Measurements from ENCODE around the gene DDAH2. TPM values are rescaled to one million over a fixed set of nuclear protein-coding genes. Genes with fewer than 3 reads are reported as not detected.
A peak's percentile ranks its signal among the peaks of the same experiment; 100 is the strongest.

DDAH2 gene
- total RNA-seq, 2 donors from 2014 or later = 92.1 to 98.7 TPM

DNA sequence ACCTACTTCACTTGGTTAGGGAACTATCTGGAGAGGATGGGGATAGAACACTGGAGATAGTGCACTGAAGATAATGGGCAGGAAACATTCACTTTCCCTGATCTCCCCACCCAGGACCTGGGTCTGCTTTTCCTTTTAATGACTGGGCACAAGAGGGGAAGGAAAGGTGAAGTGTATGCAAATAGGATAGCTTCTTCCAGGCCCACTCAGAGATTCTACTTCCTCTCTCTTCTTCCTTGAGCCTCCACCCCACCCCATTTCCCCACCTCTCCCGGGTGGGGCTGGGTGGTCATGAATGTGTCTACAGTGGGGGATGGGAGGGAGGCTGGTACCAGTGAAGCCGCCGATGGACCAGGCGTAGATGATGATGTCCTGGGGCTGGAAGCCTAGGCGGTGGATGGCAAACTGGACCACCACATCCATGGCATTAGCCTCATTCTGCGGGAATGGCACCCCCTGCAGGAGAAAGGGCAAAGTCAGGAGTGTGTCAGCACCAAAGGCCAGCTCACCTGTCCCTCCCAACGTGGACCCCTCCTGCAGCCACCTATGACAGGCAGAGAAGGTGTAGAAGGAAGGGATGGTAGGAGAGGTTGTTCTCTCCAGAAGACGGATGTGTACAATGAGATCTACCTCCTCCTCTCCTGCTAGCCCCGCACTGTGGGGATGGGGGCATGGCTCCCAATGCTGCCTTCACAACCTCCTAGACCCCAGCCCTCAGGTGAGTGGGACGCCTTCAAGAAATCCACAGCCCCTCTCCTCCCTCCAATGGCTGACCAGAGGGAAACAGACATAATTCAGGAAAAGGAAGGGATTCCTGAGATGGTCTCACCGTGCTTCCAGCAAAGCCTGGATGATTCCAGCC, 39.6 kb downstream of the DDAH2 start:
- Histone ChIP-seq H3K9ac (ENCODE audit: low read depth in 2 of 2, low read length in 2 of 2) (no peak overlapping the region), H3K36me3 (peaks cover 10% of the 10 kb centered on the region), H3K4me1 (no peaks in the 10 kb centered on the region), H3K4me3 (no peak overlapping the region), H3K27me3 (no peaks in the 10 kb centered on the region), H3K27ac (peak overlapping the region; percentile 36), H3K9me3 (no peaks in the 10 kb centered on the region)
- TF ChIP-seq, protein P1, sequence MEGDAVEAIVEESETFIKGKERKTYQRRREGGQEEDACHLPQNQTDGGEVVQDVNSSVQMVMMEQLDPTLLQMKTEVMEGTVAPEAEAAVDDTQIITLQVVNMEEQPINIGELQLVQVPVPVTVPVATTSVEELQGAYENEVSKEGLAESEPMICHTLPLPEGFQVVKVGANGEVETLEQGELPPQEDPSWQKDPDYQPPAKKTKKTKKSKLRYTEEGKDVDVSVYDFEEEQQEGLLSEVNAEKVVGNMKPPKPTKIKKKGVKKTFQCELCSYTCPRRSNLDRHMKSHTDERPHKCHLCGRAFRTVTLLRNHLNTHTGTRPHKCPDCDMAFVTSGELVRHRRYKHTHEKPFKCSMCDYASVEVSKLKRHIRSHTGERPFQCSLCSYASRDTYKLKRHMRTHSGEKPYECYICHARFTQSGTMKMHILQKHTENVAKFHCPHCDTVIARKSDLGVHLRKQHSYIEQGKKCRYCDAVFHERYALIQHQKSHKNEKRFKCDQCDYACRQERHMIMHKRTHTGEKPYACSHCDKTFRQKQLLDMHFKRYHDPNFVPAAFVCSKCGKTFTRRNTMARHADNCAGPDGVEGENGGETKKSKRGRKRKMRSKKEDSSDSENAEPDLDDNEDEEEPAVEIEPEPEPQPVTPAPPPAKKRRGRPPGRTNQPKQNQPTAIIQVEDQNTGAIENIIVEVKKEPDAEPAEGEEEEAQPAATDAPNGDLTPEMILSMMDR (IDR thresholded peaks at IDR 0.05) = peak; percentile 25
- intact Hi-C loops (cut with DNase I) = no loop called here
- DNase-seq = no peak

GRCh38 chr6:31687860-31688693, 41.0 kb downstream of the DDAH2 start:
- H3K4me3 ChIP-seq = no peak overlapping the region
- no peak overlapping the region for H3K9ac ChIP-seq (ENCODE audit: low read depth in 2 of 2, low read length in 2 of 2)
- H3K27ac ChIP-seq = no peak overlapping the region
- H3K36me3 ChIP-seq = peaks cover 10% of the 10 kb centered on the region
- no peaks in the 10 kb centered on the region for H3K27me3 ChIP-seq
- no peaks in the 10 kb centered on the region for H3K9me3 ChIP-seq
- TF ChIP-seq, protein P1 (IDR thresholded peaks at IDR 0.05) = no peak
- intact Hi-C loops (cut with DNase I) = no loop called here
- DNase-seq = no peak
- no peaks in the 10 kb centered on the region for H3K4me1 ChIP-seq

GRCh38 chr6:31687321-31687720, 41.8 kb downstream of the DDAH2 start:
- no peak for DNase-seq
- no peak overlapping the region for H3K4me3 ChIP-seq
- intact Hi-C loops (cut with DNase I) = no loop called here
- TF ChIP-seq, protein P1 (IDR thresholded peaks at IDR 0.05) = no peak
- no peaks in the 10 kb centered on the region for H3K4me1 ChIP-seq
- H3K36me3 ChIP-seq = peaks cover 10% of the 10 kb centered on the region
- H3K9me3 ChIP-seq = no peaks in the 10 kb centered on the region
- H3K9ac ChIP-seq (ENCODE audit: low read depth in 2 of 2, low read length in 2 of 2) = no peak overlapping the region
- H3K27ac ChIP-seq = no peak overlapping the region
- H3K27me3 ChIP-seq = no peaks in the 10 kb centered on the region

DNA sequence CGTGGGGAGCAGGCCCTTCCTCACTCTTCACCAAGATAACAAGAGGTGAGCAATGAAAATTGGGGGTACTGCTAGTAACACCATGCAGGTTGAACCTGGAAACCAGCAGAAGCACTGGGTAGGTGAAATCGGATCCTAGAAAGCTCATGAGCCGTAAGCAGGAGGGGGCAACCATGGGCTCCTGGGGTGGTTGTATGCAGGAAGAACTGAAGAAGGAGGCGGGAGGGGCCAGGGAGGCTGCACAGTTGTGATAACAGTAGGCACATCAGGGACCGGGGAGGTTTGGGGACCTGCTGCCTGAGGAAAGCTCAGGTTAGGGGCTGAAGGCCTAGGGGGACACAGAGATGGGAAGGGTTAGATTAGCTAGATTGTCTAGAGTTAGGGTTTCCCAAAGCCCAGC, 42.6 kb downstream of the DDAH2 start:
- peaks cover 10% of the 10 kb centered on the region for H3K36me3 ChIP-seq
- no peaks in the 10 kb centered on the region for H3K4me1 ChIP-seq
- DNase-seq = no peak
- no peak overlapping the region for H3K27ac ChIP-seq
- TF ChIP-seq, protein P1 (IDR thresholded peaks at IDR 0.05) = no peak
- intact Hi-C loops (cut with DNase I) = no loop called here
- H3K9ac ChIP-seq (ENCODE audit: low read depth in 2 of 2, low read length in 2 of 2) = no peak overlapping the region
- no peak overlapping the region for H3K4me3 ChIP-seq
- no peaks in the 10 kb centered on the region for H3K9me3 ChIP-seq
- H3K27me3 ChIP-seq = no peaks in the 10 kb centered on the region

GRCh38 chr6:31683591-31683990, 45.5 kb downstream of the DDAH2 start:
- H3K9me3 ChIP-seq = no peaks in the 10 kb centered on the region
- H3K4me1 ChIP-seq = peaks cover 9% of the 10 kb centered on the region
- H3K27ac ChIP-seq = no peak overlapping the region
- TF ChIP-seq, protein P1 (IDR thresholded peaks at IDR 0.05) = no peak
- H3K36me3 ChIP-seq = peaks cover 5% of the 10 kb centered on the region
- peak overlapping the region; percentile 30 for H3K4me3 ChIP-seq
- no peak for DNase-seq
- H3K27me3 ChIP-seq = no peaks in the 10 kb centered on the region
- peak overlapping the region in 1 of 2 donors; percentile 72 for H3K9ac ChIP-seq (ENCODE audit: low read depth in 2 of 2, low read length in 2 of 2)
- intact Hi-C loops (cut with DNase I) = loop anchor here (5.0 kb wide), 1 partner anchor 84 kb away; no protein-coding TSS in a partner anchor

Measured in colonic mucosa (tissue), 4 donors.